NCI-H2029 (cell line): ENCODE results near the gene ADAP1.

ENCODE experiments used
- DNase-seq: peaks from one replicate; lab custom pipeline; 2025; lab: John Stamatoyannopoulos, UW

The ADAP1 gene

GRCh38 chr7:922334-923107 lies 32.0 kb downstream of the ADAP1 start:
- no peak for DNase-seq

GRCh38 chr7:921581-922333 lies 32.7 kb downstream of the ADAP1 start:
- no peak for DNase-seq

- no peak for DNase-seq
Observed at GRCh38 chr7:921071-921461, 33.4 kb downstream of the ADAP1 start.

GRCh38 chr7:920351-921070 lies 34.0 kb downstream of the ADAP1 start:
- DNase-seq = no peak

GRCh38 chr7:919924-920341 lies 34.5 kb downstream of the ADAP1 start:
- DNase-seq = no peak

DNA sequence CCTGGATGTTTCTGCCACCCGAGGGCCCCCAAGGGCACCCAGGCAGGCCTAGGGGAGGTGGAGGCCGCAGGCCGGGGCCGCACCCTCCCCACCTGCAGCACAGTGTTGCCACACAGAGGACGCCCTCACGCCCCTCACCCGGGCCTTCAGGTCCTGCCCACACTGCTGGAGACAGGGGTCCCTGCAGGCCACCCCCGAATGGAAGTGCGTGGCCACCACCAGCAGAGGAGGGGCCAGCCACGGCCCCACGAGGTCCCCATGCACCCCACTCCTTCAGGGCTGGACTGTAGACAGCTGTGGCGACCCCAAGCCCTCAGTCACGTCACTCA lies 35.4 kb downstream of the ADAP1 start:
- DNase-seq = no peak

- DNase-seq = no peak
Observed at GRCh38 chr7:918441-919113, 35.9 kb downstream of the ADAP1 start.

GRCh38 chr7:918118-918425 lies 36.4 kb downstream of the ADAP1 start:
- DNase-seq = no peak

GRCh38 chr7:917255-918117 lies 37.0 kb downstream of the ADAP1 start:
- no peak for DNase-seq

- DNase-seq = no peak
Observed at GRCh38 chr7:916291-916941, 38.1 kb downstream of the ADAP1 start.

- DNase-seq = no peak
Observed at GRCh38 chr7:915291-916218, 38.9 kb downstream of the ADAP1 start.

GRCh38 chr7:914521-915194 lies 39.8 kb downstream of the ADAP1 start:
- DNase-seq = no peak

- peak; percentile 17 for DNase-seq
Observed at GRCh38 chr7:913736-914520, 40.6 kb downstream of the ADAP1 start.

- no peak for DNase-seq
Observed at GRCh38 chr7:911791-912480, 42.5 kb downstream of the ADAP1 start.

GRCh38 chr7:910931-911431 lies 43.5 kb downstream of the ADAP1 start:
- no peak for DNase-seq

GRCh38 chr7:910441-910861 lies 44.0 kb downstream of the ADAP1 start:
- no peak for DNase-seq
